ENCODE results near the gene GRIK4. TPM values are rescaled to one million over a fixed set of nuclear protein-coding genes. Genes with fewer than 3 reads are reported as not detected.

Gene GRIK4
- total RNA-seq, 3 donors from 2014 or later (not counting 1 experiment from before 2014, with no cell fraction given), result 2.2 to 32.3 (median 21.9) TPM

- WGBS (ENCODE audit: insufficient coverage), result 97% methylated on average over 3 of the region's 3 CpGs
- intact Hi-C loops (cut with micrococcal nuclease), result no loop called here
- no peak overlapping the region for H3K4me3 ChIP-seq (ENCODE audit: low read length)
- H3K4me1 ChIP-seq (ENCODE audit: control insufficient read depth, insufficient read depth, low read length), result no peaks in the 10 kb centered on the region
- H3K36me3 ChIP-seq (ENCODE audit: control insufficient read depth, insufficient read depth, low read length), result no peaks in the 10 kb centered on the region
- no peak overlapping the region for H3K4me3 Mint-ChIP-seq
- no peak overlapping the region for H3K27ac ChIP-seq (ENCODE audit: low read length)
- H3K27me3 ChIP-seq (ENCODE audit: control insufficient read depth, insufficient read depth, low read length), result no peaks in the 10 kb centered on the region
- no peak overlapping the region for H3K27ac Mint-ChIP-seq
- TF ChIP-seq, protein P1, sequence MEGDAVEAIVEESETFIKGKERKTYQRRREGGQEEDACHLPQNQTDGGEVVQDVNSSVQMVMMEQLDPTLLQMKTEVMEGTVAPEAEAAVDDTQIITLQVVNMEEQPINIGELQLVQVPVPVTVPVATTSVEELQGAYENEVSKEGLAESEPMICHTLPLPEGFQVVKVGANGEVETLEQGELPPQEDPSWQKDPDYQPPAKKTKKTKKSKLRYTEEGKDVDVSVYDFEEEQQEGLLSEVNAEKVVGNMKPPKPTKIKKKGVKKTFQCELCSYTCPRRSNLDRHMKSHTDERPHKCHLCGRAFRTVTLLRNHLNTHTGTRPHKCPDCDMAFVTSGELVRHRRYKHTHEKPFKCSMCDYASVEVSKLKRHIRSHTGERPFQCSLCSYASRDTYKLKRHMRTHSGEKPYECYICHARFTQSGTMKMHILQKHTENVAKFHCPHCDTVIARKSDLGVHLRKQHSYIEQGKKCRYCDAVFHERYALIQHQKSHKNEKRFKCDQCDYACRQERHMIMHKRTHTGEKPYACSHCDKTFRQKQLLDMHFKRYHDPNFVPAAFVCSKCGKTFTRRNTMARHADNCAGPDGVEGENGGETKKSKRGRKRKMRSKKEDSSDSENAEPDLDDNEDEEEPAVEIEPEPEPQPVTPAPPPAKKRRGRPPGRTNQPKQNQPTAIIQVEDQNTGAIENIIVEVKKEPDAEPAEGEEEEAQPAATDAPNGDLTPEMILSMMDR (IDR thresholded peaks at IDR 0.05), result no peak
- peaks cover 0 to 17% of the 10 kb centered on the region in 2 donors for H3K4me1 Mint-ChIP-seq
- H3K36me3 Mint-ChIP-seq, result no peaks in the 10 kb centered on the region
- peaks cover 7 to 9% of the 10 kb centered on the region in 2 donors for H3K27me3 Mint-ChIP-seq (ENCODE audit: low read depth in 2 of 2)
- DNase-seq (no peak), ATAC-seq (no peak)
- no peaks in the 10 kb centered on the region for H3K9me3 ChIP-seq (ENCODE audit: control insufficient read depth, insufficient read depth, low read length)
- H3K9me3 Mint-ChIP-seq, result no peaks in the 10 kb centered on the region
These were observed 78.9 kb downstream of the GRIK4 start for GRCh38 chr11:120590472-120590871.

DNA sequence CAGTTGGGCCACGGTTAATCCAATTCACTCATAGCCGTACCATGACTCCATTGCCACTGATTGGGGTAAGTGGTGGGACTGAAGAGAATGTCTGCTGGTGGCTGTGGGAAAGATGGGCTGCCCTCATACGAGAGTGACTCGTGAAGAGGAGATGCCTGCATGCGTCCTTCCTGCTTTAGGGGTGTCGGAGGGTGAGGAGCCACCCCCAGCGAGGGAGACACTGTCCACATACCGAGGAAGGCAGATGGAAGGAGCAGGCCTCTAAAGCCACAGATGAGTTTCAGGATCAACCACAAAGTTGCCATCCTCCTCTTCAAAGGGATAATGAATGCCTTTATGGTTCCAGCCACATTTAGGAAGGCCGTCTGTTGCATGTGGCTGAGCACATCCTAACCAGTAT, 83.2 kb downstream of the GRIK4 start:
- H3K4me1 Mint-ChIP-seq, result peaks cover 0 to 29% of the 10 kb centered on the region in 2 donors
- no peak overlapping the region for H3K27ac Mint-ChIP-seq
- Histone ChIP-seq H3K9me3 (ENCODE audit: control insufficient read depth, insufficient read depth, low read length) (no peaks in the 10 kb centered on the region), H3K27ac (ENCODE audit: low read length) (no peak overlapping the region), H3K27me3 (ENCODE audit: control insufficient read depth, insufficient read depth, low read length) (no peaks in the 10 kb centered on the region), H3K4me3 (ENCODE audit: low read length) (no peak overlapping the region), H3K36me3 (ENCODE audit: control insufficient read depth, insufficient read depth, low read length) (no peaks in the 10 kb centered on the region), H3K4me1 (ENCODE audit: control insufficient read depth, insufficient read depth, low read length) (no peaks in the 10 kb centered on the region)
- TF ChIP-seq, protein P1 (IDR thresholded peaks at IDR 0.05), result no peak
- DNase-seq (no peak), ATAC-seq (no peak)
- H3K9me3 Mint-ChIP-seq, result no peaks in the 10 kb centered on the region
- peaks cover 0 to 5% of the 10 kb centered on the region in 2 donors for H3K27me3 Mint-ChIP-seq (ENCODE audit: low read depth in 2 of 2)
- H3K4me3 Mint-ChIP-seq, result no peak overlapping the region
- WGBS (ENCODE audit: insufficient coverage), result 84% methylated on average over 9 of the region's 9 CpGs
- intact Hi-C loops (cut with micrococcal nuclease), result no loop called here
- no peaks in the 10 kb centered on the region for H3K36me3 Mint-ChIP-seq

GRCh38 chr11:120595557-120595956, 84.0 kb downstream of the GRIK4 start:
- Histone ChIP-seq H3K27ac (ENCODE audit: low read length) (no peak overlapping the region), H3K27me3 (ENCODE audit: control insufficient read depth, insufficient read depth, low read length) (no peaks in the 10 kb centered on the region), H3K4me1 (ENCODE audit: control insufficient read depth, insufficient read depth, low read length) (no peaks in the 10 kb centered on the region), H3K9me3 (ENCODE audit: control insufficient read depth, insufficient read depth, low read length) (no peaks in the 10 kb centered on the region), H3K4me3 (ENCODE audit: low read length) (no peak overlapping the region), H3K36me3 (ENCODE audit: control insufficient read depth, insufficient read depth, low read length) (no peaks in the 10 kb centered on the region)
- no peak for DNase-seq
- TF ChIP-seq, protein P1 (IDR thresholded peaks at IDR 0.05), result no peak
- Mint-ChIP-seq H3K27ac (peak overlapping the region in 1 of 2 donors; percentile 55), H3K4me1 (peaks cover 0 to 29% of the 10 kb centered on the region in 2 donors), H3K36me3 (no peaks in the 10 kb centered on the region), H3K27me3 (ENCODE audit: low read depth in 2 of 2) (peaks cover 0 to 5% of the 10 kb centered on the region in 2 donors), H3K4me3 (no peak overlapping the region), H3K9me3 (no peaks in the 10 kb centered on the region)
- ATAC-seq, result no peak
- 88% methylated on average over 4 of the region's 4 CpGs for WGBS (ENCODE audit: insufficient coverage)
- intact Hi-C loops (cut with micrococcal nuclease), result no loop called here

Measured in natural killer cell (primary cell).